DND-41 (cell line): Measurements from ENCODE around the gene ANO3.

ENCODE experiments used
- ATAC-seq: fragments of 200-7000 bp; cut with Tn5 transposase; 3 replicates; pipeline ENCODE4 v1.9.1; 2021; ENCODE audit warnings: low read depth; ENCODE audit not compliant: insufficient read depth
- DNase-seq: peaks from one replicate; pipeline ENCODE4 v3.0.0-alpha.2; 2020
- H2AFZ ChIP-seq: 2 replicates; pipeline ENCODE4 v1.6.0; 2012; ENCODE audit warnings: low read depth, low read length
- H3K27ac ChIP-seq: 2 replicates; pipeline ENCODE4 v1.5.1; 2012; ENCODE audit warnings: low read length, inconsistent platforms
- H3K27me3 ChIP-seq: fragments of 200-600 bp; sonication (generic); 2 replicates; pipeline ENCODE4 v1.6.0; 2012; ENCODE audit warnings: low read length, mild to moderate bottlenecking, inconsistent platforms; ENCODE audit not compliant: insufficient read depth, poor library complexity
- H3K36me3 ChIP-seq: 2 replicates; pipeline ENCODE4 v1.5.1; 2012; ENCODE audit warnings: low read length, inconsistent platforms; ENCODE audit not compliant: insufficient read depth
- H3K4me1 ChIP-seq: 2 replicates; pipeline ENCODE4 v1.5.1; 2012; ENCODE audit warnings: mild to moderate bottlenecking, low read length; ENCODE audit not compliant: insufficient read depth
- H3K4me2 ChIP-seq: 2 replicates; pipeline ENCODE4 v1.6.0; 2012; ENCODE audit warnings: mild to moderate bottlenecking, moderate library complexity, low read length, inconsistent platforms; ENCODE audit not compliant: insufficient read depth
- H3K4me3 ChIP-seq, 2 experiments: fragments of 200-600 bp in 1 of 2; shearing (Covaris generic) in 1 of 2; 2 replicates each; pipeline ENCODE4 v1.5.1; 2012 to 2016; ENCODE audit warnings: inconsistent platforms in 2 of 2, low read length in 2 of 2, mild to moderate bottlenecking in 2 of 2, low read depth in 1 of 2, moderate library complexity in 1 of 2
- H3K79me2 ChIP-seq: 2 replicates; pipeline ENCODE4 v1.6.0; 2012; ENCODE audit warnings: low read length, inconsistent platforms; ENCODE audit not compliant: insufficient read depth
- H3K9ac ChIP-seq: 2 replicates; pipeline ENCODE4 v1.6.0; 2012; ENCODE audit warnings: low read depth, mild to moderate bottlenecking, inconsistent platforms, low read length, moderate library complexity
- H3K9me3 ChIP-seq: 2 replicates; pipeline ENCODE4 v1.5.1; 2012; ENCODE audit warnings: low read length, moderate library complexity, mild to moderate bottlenecking, inconsistent platforms; ENCODE audit not compliant: insufficient read depth, severe bottlenecking
- H4K20me1 ChIP-seq: 2 replicates; pipeline ENCODE4 v1.6.0; 2012; ENCODE audit warnings: low read length; ENCODE audit not compliant: insufficient read depth
- CTCF ChIP-seq: IDR thresholded peaks from 2 replicates; pipeline ENCODE4 v1.5.1; 2012; ENCODE audit warnings: borderline replicate concordance, low read length, moderate library complexity, mild to moderate bottlenecking; ENCODE audit not compliant: poor library complexity, severe bottlenecking; ENCODE audit errors: extremely low read depth
- EZH2 ChIP-seq: IDR thresholded peaks from 3 replicates; pipeline ENCODE4 v1.6.1; 2012; ENCODE audit warnings: borderline replicate concordance, low read depth, mild to moderate bottlenecking, moderate library complexity, low read length, inconsistent platforms; ENCODE audit not compliant: severe bottlenecking

ANO3 gene

GRCh38 chr11:26706181-26706580 is 374.3 kb downstream of the ANO3 start:
- Histone ChIP-seq H2AFZ (no peak overlapping the region), H3K4me1 (no peaks in the 10 kb centered on the region), H3K79me2 (no peaks in the 10 kb centered on the region), H3K27ac (no peak overlapping the region), H3K4me2 (no peak overlapping the region), H4K20me1 (no peaks in the 10 kb centered on the region), H3K9ac (no peak overlapping the region), H3K4me3 (no peak overlapping the region), H3K9me3 (no peaks in the 10 kb centered on the region), H3K27me3 (no peaks in the 10 kb centered on the region), H3K36me3 (no peaks in the 10 kb centered on the region)
- no peak for ATAC-seq
- TF ChIP-seq CTCF (no peak), EZH2 (no peak)
- no peak for DNase-seq

- Histone ChIP-seq H3K9ac (no peak overlapping the region), H3K4me3 (no peak overlapping the region), H3K9me3 (no peaks in the 10 kb centered on the region), H2AFZ (no peak overlapping the region), H3K4me2 (no peak overlapping the region), H3K27ac (no peak overlapping the region), H3K79me2 (no peaks in the 10 kb centered on the region), H3K27me3 (no peaks in the 10 kb centered on the region), H3K4me1 (no peaks in the 10 kb centered on the region), H3K36me3 (no peaks in the 10 kb centered on the region), H4K20me1 (no peaks in the 10 kb centered on the region)
- TF ChIP-seq CTCF (no peak), EZH2 (no peak)
- ATAC-seq (no peak), DNase-seq (no peak)
These were observed 377.0 kb downstream of the ANO3 start for GRCh38 chr11:26708736-26709456.

- Histone ChIP-seq H3K4me2 (no peak overlapping the region), H3K27me3 (no peaks in the 10 kb centered on the region)
These were observed 378.6 kb downstream of the ANO3 start for GRCh38 chr11:26710489-26710888.

More at GRCh38 chr11:26710489-26710888, 378.6 kb downstream of the ANO3 start:
- H4K20me1 ChIP-seq = no peaks in the 10 kb centered on the region
- H3K36me3 ChIP-seq = no peaks in the 10 kb centered on the region
- H3K4me1 ChIP-seq = no peaks in the 10 kb centered on the region
- H3K79me2 ChIP-seq = no peaks in the 10 kb centered on the region
- DNase-seq (no peak), ATAC-seq (no peak)
- no peak for TF ChIP-seq EZH2
- no peak for TF ChIP-seq CTCF
- no peaks in the 10 kb centered on the region for H3K9me3 ChIP-seq
- no peak overlapping the region for H2AFZ ChIP-seq
- no peak overlapping the region for H3K9ac ChIP-seq
- no peak overlapping the region for H3K27ac ChIP-seq
- no peak overlapping the region for H3K4me3 ChIP-seq
